Stimulated activated CD8-positive, alpha-beta memory T cell treated with anti-CD3 and anti-CD28 coated beads, Interleukin-12 subunit alpha, Interleukin-12 subunit beta, amount 100 ng/mL, for 24 hours (primary cell): ENCODE measurements around the gene KCNK1.

Experiments
- DNase-seq: peaks from one replicate; pipeline ENCODE4 v3.0.0-alpha.2; 2020; ENCODE audit errors: extremely low read depth

Gene KCNK1

DNA sequence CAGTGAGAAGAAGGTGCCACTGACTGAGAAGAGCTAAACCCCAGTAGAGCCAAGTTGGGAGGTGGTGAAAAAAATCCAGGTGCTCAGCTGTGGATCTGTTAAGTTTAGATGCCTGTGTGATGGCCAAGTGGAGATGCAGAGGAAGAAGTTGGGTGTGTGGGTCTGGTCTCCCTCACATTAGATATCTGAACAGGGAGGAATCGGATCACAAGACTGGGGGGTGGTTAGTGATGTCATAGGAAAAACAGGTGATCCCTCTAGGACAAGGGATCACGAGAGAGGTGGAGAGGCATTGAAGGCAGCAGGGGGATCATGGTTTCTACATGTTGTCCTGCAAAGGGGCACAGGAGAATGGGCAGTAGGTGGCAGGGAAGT, 22.6 kb downstream of the KCNK1 start:
- no peak for DNase-seq

DNA sequence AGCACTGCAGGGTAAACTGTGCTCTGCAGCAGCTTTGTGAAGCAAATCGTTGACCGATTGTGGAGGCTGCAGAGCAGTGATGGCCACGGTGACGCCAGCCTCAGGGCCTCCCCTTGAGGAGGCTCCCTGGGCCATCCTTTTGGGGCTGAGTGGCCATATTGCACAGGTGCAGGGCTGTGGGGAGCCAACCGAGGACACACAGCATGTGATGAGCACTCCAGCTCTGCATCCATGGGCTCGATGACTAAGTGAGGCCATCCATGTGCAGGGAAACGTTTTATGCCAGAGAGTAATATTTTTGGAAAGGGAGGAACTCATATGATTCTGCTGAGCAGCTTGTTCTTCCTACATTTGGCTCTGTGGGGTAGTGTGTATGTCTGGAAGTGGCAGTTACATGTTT, 24.6 kb downstream of the KCNK1 start:
- no peak for DNase-seq

DNA sequence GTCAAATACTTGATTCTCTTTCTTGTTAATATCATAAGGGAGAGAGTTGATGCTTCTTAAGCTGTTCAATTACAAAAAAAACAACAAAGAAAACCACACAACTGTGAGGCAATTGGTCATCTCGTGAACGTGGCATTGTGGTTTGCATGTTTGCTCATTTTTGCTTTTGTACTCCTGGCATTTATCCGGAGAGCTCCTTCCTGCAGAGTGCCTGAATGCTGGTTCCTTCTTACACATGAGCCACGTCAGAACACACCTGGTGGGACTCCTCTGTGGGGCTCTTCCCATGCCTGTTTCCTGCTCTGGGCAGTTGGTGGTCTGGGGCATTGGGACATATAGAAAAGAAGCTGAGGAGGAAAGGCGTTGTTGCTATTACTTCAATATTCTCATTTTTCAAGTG, 25.7 kb downstream of the KCNK1 start:
- no peak for DNase-seq

- no peak for DNase-seq
Observed at GRCh38 chr1:233640179-233640578, 26.3 kb downstream of the KCNK1 start.

DNA sequence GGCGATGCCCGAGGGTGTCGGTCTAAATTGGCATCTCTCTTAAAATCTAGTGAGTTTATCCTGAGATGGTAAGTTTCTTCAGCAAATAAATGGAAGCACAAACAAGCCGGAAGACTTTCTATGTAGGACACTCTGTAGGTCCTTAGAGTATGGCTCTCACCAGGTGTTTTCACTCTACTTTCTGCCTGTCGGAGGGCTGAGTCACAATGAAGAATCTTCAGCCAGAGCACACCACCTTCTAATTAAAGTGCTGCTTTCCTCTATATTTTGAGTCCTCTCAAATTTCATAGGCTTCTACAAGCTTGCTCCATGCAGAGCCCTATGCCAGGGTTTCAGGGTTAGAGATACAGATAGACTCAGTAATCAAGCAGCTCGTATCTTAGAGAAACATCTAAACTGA, 27.1 kb downstream of the KCNK1 start:
- DNase-seq: no peak

DNA sequence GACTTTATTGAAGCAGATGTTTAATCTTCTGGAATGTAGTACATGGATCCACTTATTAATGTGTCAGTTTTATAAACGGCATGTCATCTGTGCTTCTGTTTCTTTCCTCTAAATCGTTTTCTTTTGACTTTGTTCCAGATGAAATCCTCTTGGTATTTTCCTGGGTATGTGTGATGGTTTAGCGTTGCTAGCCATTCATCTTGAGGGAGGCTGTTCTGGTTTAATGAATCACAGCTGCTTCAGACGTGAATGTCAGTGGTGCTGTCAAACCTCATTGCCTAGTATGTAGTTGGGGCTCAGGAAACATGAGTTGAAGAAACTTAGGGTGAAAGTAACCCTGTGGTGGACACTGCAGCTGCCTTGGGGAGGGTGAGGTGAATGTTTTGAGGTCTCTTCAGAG, 33.2 kb downstream of the KCNK1 start:
- no peak for DNase-seq

GRCh38 chr1:233647636-233648035, 33.7 kb downstream of the KCNK1 start:
- DNase-seq: no peak

- no peak for DNase-seq
Observed at GRCh38 chr1:233651061-233651460, 37.2 kb downstream of the KCNK1 start.

DNA sequence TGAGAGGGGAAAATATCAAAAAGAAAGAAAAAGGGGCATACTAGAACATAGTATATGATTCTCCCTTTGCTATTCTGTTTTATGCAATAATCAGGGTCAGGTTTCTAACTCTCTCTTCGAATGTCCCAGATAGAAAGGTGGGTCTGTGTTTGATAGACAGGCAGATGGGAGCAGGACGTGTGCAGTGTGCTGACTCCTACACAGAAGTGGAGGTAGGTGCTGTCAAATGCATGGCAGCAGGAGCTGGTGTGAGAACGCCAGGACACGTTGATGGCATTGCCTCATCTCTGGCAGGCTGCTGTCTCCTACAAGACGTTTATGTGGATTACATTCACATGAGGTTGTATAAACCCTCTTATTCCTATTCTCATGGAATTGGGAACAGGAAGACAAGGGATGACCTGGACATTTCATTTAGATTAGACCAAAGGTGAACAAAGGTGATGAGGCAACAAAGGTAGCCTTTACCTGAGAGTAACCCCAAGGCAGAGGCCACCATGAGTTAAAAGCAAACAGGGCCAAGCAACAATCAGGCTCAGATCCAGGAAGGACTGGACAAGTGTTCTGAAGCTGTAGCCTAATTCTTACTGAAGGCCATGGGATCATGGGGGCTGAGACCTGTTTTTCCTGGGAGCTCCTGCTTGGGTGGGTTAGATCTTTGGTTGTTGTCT, 37.8 kb downstream of the KCNK1 start:
- DNase-seq: no peak

DNA sequence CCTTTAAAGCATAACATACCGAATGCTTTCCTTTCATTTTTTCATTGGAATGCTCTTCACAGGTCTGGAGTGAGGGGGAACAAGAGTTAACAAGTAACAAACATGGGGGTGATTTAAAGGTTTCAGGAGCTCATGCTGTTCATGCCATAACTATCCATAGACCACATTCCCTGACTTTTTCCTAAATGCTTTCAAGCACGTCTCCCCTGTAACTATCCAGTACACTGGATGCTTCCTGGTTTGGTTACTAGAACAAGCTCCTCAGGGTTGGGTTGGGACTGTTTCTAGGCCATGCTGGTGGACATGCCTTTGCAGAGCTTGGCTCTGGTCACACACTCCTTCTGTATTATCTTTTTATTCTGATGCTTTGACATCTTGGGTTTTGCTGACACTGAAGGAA, 38.6 kb downstream of the KCNK1 start:
- DNase-seq: no peak

DNA sequence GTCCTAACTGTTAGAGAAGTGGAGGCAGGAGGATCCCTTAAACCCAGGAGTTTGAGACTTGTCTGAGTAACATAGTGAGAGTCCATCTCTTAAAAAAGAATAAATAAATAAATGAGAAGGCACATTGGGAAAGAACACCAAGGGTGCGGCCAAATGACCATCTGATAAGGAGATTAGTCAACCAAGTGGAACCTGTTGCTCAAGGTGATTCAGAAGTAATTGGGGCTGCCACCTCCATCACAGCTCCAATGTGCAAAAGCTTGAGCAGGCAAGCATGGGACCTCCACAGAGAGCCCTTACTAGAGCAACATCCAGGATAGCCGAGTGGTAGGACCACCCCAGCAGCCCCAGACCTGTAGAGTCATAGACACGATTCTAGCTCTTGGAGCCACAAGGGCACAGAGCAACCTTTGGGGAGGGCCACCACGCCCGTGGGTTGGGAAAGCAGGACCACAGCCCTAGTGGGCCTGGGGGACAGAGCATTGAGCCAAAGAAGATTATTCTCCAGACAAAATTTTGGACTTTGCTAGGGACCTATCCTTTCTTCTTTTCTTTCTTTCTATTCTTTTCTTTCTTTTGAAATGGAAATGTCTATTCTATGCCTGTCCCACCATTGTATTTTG, 40.9 kb downstream of the KCNK1 start:
- DNase-seq: no peak

DNA sequence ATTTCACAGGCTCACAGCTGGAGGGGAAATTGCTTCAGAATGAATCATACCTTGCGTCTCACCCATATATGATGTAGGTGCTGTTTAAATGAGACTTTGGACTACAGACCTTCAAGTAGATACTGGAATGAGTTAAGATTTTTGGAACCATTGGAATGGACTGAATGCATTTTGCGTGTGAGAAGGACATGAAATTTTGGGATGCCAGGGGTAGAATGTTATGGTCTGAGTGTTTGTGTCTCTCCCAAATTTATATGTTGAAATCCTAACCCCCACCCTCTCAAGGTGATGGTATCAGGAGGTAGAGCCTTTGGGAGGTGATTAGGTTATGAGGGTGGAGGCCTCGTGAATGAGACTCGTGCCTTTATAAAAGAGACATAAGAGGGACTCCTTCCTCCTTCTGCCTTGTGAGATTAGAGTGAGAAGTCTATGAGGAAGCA, 41.4 kb downstream of the KCNK1 start:
- no peak for DNase-seq

GRCh38 chr1:233656032-233656635, 42.2 kb downstream of the KCNK1 start:
- no peak for DNase-seq

DNA sequence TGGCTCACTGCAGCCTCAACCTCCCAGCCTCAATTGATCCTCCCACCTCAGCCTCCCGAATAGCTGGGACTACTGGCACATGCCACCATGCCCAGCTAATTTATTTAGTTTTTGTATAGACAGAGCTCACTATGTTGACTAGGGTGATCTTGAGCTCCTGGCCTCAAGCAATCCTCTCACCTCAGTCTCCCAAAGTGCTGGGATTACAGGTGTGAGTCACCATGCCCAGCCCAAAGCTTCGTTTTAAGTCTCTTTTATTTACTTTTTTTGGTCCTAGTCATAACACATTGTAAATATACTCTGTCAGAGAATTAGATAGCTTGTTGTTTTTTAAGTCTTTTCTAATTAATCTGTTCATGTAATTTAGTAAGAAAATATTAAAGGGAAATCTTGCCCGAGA, 42.8 kb downstream of the KCNK1 start:
- no peak for DNase-seq

GRCh38 chr1:233657466-233657865, 43.6 kb downstream of the KCNK1 start:
- no peak for DNase-seq

- no peak for DNase-seq
Observed at GRCh38 chr1:233659495-233659894, 45.6 kb downstream of the KCNK1 start.

GRCh38 chr1:233661376-233662159, 47.7 kb downstream of the KCNK1 start:
- DNase-seq: no peak

DNA sequence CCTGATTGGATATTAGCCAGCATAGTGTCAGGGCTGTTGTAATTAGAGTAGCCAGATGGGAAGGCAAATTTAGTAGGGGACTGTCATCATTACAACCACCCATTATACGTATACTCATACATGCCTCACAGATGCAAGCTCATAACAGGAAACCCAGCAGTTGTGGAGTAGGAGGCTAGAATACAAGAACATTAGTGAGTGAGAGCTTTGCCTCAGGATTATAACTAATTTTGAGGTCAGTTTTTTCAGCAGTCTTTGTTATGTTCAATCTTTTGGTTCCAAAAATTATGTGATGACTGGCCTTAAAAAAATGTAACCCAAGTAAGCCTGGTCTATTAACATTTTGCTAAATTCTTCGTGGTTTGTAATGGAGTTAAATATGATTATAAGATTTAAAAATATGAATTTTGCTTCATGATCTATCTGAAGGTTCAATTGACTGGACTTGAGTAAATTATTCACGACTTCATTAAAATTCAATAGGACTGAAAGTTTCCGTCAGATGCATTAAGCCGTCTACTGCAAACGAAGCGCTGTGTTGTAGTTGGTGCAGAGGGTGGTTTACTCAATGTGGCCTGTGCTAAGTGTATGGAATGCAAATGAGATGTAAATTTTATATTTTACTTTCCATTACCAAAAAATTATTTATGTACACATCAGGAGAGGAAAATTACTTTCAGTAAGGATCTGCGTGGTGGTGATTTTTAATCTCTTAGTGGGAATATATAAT, 48.8 kb downstream of the KCNK1 start:
- no peak for DNase-seq

DNA sequence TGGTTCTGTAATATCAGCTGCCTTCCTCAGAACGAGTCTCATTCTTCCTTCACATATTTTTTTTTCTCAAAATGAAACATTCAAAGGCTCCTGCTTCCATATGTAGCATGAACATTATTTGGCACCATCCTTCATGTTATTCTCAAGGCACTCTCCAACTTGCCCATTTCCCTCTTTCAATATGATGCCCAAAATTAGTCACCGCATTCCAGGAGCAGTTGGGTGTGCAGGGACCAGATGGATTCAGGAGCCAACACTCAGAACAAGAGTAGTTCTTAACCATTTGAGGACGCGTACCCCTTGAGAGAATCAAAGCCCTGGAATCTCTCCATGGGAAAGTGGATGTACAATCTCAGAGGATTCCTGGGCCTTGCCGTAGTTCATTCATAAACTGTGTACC, 50.3 kb downstream of the KCNK1 start:
- no peak for DNase-seq

DNA sequence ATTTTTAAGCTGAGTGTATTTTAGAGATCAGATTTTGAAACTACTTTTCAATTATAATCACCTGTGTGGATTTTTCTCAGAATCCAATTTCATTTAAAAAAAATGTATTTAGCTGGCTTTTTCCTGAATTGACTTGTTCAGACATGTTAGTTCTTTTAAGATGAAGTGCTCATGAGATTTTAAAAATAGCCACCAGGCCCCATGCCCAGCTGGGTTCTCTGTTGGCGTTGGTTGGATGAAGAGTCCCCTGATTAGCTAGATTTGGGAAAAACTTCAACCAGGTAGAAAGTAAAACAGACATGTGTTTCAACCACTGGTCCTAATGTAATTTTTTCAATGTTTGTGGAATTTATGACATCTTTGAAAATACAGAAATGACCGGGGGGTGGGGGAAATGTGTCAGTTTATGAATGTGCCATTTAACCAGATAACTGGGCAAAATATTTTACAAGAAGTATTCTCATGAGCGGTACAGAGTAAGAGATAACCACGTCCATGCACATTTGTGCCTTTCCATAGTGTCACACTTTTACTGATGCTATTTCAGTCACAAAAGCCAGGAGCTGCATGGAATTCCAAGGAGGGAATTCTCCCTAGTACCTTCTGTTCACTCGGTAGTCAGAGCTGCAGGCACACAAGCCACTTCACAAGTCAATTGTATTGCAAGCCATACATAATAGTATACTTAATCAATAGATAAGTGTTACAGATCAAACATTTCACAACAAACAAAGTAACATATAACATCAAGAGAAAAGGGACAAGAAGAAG, 51.1 kb downstream of the KCNK1 start:
- DNase-seq: no peak

GRCh38 chr1:233665575-233666270, 51.8 kb downstream of the KCNK1 start:
- DNase-seq: no peak
